ENCODE data around the gene RPL39. TPM values are rescaled to one million over a fixed set of nuclear protein-coding genes. Genes with fewer than 3 reads are reported as not detected.

RPL39 gene
- total and polyA plus RNA-seq, 10 of the 15 experiments (the other 5 are each of a cell fraction or from before 2014, with no cell fraction given) = 1,792 to 6,541 (median 3,667) TPM

DNA sequence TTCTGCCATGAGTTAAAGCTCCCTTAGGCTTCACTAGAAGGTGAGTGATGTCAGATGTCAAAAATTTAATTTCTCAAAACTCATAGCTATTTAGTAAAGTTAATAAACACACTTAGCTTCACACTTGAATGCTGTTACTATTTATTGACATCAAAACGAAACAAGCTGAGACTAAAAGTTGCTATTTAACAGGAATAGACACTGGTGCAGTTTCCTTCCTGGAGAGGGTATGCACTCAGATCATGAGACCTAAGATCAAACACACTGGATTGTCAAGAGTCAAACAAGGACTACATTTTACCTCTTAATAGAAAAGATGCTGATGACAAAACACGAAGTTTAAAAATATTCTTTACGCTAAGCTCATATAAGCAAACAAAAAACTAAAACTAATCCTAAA is 42.5 kb upstream of the RPL39 start:
- no peaks in the 10 kb centered on the region for H3K4me1 ChIP-seq (ENCODE audit: control insufficient read depth, insufficient read depth, low read length)
- no peaks in the 10 kb centered on the region for H3K9me3 ChIP-seq (replicated peaks; ENCODE audit: control insufficient read depth, insufficient read depth, low read length)
- H3K36me3 ChIP-seq (ENCODE audit: control insufficient read depth in 2 of 2, insufficient read depth in 2 of 2, low read length in 1 of 2) = no peaks in the 10 kb centered on the region; a peak in 2 of 4 replicates
- POLR2A ChIA-PET = no interaction called here
- RAD21 ChIA-PET (ENCODE audit: unreplicated experiment) = no interaction called here
- H3K4me3 ChIP-seq = no peak overlapping the region
- H3K27ac ChIP-seq (ENCODE audit: control insufficient read depth, insufficient read depth) = no peak overlapping the region
- H4K20me1 ChIP-seq (ENCODE audit: control insufficient read depth, insufficient read depth) = no peaks in the 10 kb centered on the region
- intact Hi-C loops (cut with micrococcal nuclease; ENCODE audit: unreplicated experiment) = no loop called here
- ATAC-seq (no peak), DNase-seq (ENCODE audit: low read depth, low spot score) (no peak), FAIRE-seq (no peak)
- BruUV-seq (replicated peaks) = no TSS peak
- CTCF ChIA-PET = interaction anchor here (1.4 to 1.6 kb wide), 2 partner anchors 10 to 316 kb away, joined by 3 to 5 read pairs; no protein-coding TSS in a partner anchor
- no peak for TF ChIP-seq SKIL (IDR thresholded peaks at IDR 0.05; ENCODE audit: low read depth, poor library complexity, severe bottlenecking)
- TF ChIP-seq CBX5 (IDR thresholded peaks at IDR 0.05; ENCODE audit: low read depth) = no peak
- no peak for TF ChIP-seq CTCF (IDR thresholded peaks at IDR 0.05 in 2 of 3, conservative IDR thresholded peaks at IDR 0.05 in 1 of 3; ENCODE audit: control insufficient read depth in 2 of 3, extremely low read depth in 1 of 3, insufficient read depth in 1 of 3, low read depth in 3 of 3, low read length in 3 of 3)
- TF ChIP-seq GATAD2B (conservative IDR thresholded peaks at IDR 0.05; ENCODE audit: low read depth) = no peak
- no peak for TF ChIP-seq RELB (IDR thresholded peaks at IDR 0.05; ENCODE audit: low read depth)
- TF ChIP-seq ATF7 (IDR thresholded peaks at IDR 0.05; ENCODE audit: low read depth) = no peak
- no peak for TF ChIP-seq FOXK2 (IDR thresholded peaks at IDR 0.05)
- no peak for TF ChIP-seq HDAC2 (IDR thresholded peaks at IDR 0.05)
- H3K79me2 ChIP-seq (ENCODE audit: control insufficient read depth, insufficient read depth, low read length) = no peaks in the 10 kb centered on the region
- in situ Hi-C loops (cut with MboI) = no loop called here
- H2AFZ ChIP-seq (ENCODE audit: control insufficient read depth, low read depth, low read length) = no peak overlapping the region
- no peaks in the 10 kb centered on the region for H3K27me3 ChIP-seq (replicated peaks in 1 of 2; ENCODE audit: control insufficient read depth in 2 of 2, insufficient read depth in 2 of 2, low read length in 1 of 2)
- no peak overlapping the region for H3K4me2 ChIP-seq (ENCODE audit: control insufficient read depth, insufficient read depth)
- SMC1A ChIA-PET (ENCODE audit: uncharacterized antibody, unreplicated experiment) = interaction anchor here (0.8 to 1.0 kb wide), 3 partner anchors 10 to 42 kb away, joined by 3 read pairs; partner anchors contain the start of gene RPL39
- WGBS (ENCODE audit: insufficient coverage, insufficient replicate concordance, low lambda C conversion rate, missing lambda C conversion rate) = 33% methylated on average over 3 of the region's 3 CpGs
- H3K9ac ChIP-seq (ENCODE audit: control insufficient read depth, insufficient read depth, low read length) = no peak overlapping the region
